Muscle layer of duodenum (tissue), 2 donors: ENCODE data around the gene ARID1B.

Experiments
- H3K27ac ChIP-seq: one replicate; pipeline ENCODE4 v1.7.0; 2013; ENCODE audit warnings: mild to moderate bottlenecking, low read length
- H3K27me3 ChIP-seq: one replicate; pipeline ENCODE4 v1.7.0; 2013; ENCODE audit warnings: low read depth, mild to moderate bottlenecking, control low read depth, low read length
- H3K36me3 ChIP-seq, 2 donors: one replicate each; pipeline ENCODE4 v1.7.0; 2013; ENCODE audit warnings: low read length in 2 of 2, control low read depth in 1 of 2, mild to moderate bottlenecking in 1 of 2; ENCODE audit not compliant: insufficient read depth in 2 of 2, control insufficient read depth in 1 of 2
- H3K4me1 ChIP-seq, 2 donors: one replicate each; pipeline ENCODE4 v1.7.0; 2013; ENCODE audit warnings: low read length in 2 of 2, mild to moderate bottlenecking in 2 of 2, control low read depth in 1 of 2, moderate library complexity in 1 of 2; ENCODE audit not compliant: insufficient read depth in 2 of 2, control insufficient read depth in 1 of 2
- H3K4me3 ChIP-seq, 2 donors: one replicate each; pipeline ENCODE4 v1.7.0; 2013; ENCODE audit warnings: low read length in 2 of 2, low read depth in 1 of 2, mild to moderate bottlenecking in 1 of 2
- H3K9me3 ChIP-seq, 2 donors: one replicate each; pipeline ENCODE4 v1.7.0; 2013; ENCODE audit warnings: low read length in 2 of 2, control low read depth in 1 of 2, mild to moderate bottlenecking in 1 of 2; ENCODE audit not compliant: control insufficient read depth in 1 of 2
- donor health status: healthy.

Gene ARID1B

DNA sequence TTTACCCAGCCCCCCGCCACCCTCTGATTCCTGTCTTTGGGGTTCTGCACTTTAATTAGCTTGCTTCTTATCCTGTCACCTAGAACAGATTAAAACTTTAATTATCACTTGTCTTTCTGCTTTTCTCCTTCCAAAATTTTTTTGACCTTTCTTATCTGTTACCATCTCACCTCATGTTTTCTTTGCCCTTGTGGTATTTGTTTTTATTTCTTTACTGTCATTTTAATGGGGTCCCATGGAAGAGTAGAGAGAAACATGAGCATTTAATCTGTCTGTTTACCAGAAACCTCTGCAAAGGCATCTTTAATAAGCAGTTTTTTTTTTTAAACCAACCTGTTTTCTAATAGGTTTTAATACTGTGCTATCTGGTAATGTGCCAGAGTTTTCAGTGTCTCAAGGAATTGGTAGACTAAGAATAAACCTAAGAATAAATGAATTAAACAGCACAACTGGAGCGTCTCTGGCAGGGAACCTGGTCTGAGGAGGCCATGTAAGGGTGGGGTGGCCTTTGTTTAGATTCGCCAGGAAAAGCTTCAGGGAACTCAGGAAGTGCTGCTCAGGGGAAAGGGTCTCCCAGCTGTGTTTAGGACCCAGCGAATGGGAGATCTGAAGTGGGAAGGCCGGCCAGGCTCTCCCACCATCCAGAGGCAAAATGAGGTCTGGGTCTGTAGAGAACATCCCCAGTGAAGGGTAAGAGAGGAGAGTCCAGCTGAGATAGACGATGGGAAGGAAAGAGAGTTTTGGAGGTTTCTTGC, 69.8 kb downstream of the ARID1B start:
- Histone ChIP-seq H3K4me1 (peaks cover 7 to 68% of the 10 kb centered on the region in 2 donors), H3K27ac (no peak overlapping the region), H3K9me3 (no peaks in the 10 kb centered on the region), H3K36me3 (no peaks in the 10 kb centered on the region), H3K27me3 (no peaks in the 10 kb centered on the region), H3K4me3 (no peak overlapping the region)

- Histone ChIP-seq H3K27me3 (no peaks in the 10 kb centered on the region), H3K27ac (no peak overlapping the region), H3K4me3 (no peak overlapping the region), H3K36me3 (no peaks in the 10 kb centered on the region), H3K4me1 (peaks cover 7 to 70% of the 10 kb centered on the region in 2 donors), H3K9me3 (no peaks in the 10 kb centered on the region)
Observed at GRCh38 chr6:156848123-156848522, 70.9 kb downstream of the ARID1B start.

DNA sequence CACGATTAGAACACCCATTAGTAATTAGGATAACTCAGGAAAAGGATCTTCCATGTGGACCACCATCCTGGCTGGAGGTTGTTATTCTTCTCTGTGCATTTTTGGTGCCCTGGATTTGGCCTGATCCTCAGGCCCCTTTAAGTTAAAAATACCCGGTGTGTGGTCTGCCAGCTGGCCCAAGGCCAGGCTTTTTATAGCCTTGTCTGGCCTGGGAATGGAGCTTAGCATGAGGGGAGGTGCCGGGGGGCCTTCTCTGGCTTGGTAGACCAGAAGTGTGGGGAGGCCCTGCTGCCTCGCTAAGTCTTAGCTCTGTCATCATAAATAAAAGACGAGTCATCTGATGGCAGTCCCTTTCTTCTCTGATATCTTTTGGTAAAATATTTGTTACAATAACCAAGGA, 71.4 kb downstream of the ARID1B start:
- H3K27ac ChIP-seq, result no peak overlapping the region
- H3K36me3 ChIP-seq, result no peaks in the 10 kb centered on the region
- peaks cover 7 to 69% of the 10 kb centered on the region in 2 donors for H3K4me1 ChIP-seq
- H3K9me3 ChIP-seq, result no peaks in the 10 kb centered on the region
- no peak overlapping the region for H3K4me3 ChIP-seq
- no peaks in the 10 kb centered on the region for H3K27me3 ChIP-seq

GRCh38 chr6:156849806-156850205, 72.6 kb downstream of the ARID1B start:
- no peaks in the 10 kb centered on the region for H3K36me3 ChIP-seq
- H3K4me1 ChIP-seq, result peaks cover 7 to 57% of the 10 kb centered on the region in 2 donors
- no peak overlapping the region for H3K4me3 ChIP-seq
- no peak overlapping the region for H3K27ac ChIP-seq
- H3K27me3 ChIP-seq, result no peaks in the 10 kb centered on the region
- H3K9me3 ChIP-seq, result no peaks in the 10 kb centered on the region

- Histone ChIP-seq H3K27ac (no peak overlapping the region), H3K4me3 (no peak overlapping the region), H3K9me3 (no peaks in the 10 kb centered on the region), H3K27me3 (no peaks in the 10 kb centered on the region), H3K36me3 (no peaks in the 10 kb centered on the region), H3K4me1 (peaks cover 5 to 51% of the 10 kb centered on the region in 2 donors)
Observed at GRCh38 chr6:156850353-156850752, 73.2 kb downstream of the ARID1B start.

DNA sequence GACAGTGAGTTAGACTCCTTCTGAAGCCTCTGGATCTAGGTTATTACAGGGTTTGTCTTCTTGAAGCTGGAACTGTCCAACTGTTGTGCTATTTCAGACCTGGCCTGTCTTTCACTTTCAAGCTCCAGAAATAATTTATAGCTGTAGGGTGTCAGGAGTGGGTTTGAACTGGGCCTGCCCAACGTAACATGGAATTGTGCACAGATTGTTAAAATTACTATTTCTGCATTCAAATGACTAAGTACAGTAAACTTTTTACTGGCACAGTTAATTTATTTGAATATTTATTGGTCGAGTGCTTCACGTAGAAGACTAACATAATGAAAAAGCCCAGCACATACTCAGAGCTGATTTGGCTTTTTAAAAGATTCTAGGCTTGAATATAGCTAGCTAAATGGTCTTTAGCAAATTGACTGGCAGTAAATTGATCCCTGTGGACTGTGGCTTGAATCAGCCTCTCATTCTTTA, 74.3 kb downstream of the ARID1B start:
- no peak overlapping the region for H3K4me3 ChIP-seq
- H3K9me3 ChIP-seq, result no peaks in the 10 kb centered on the region
- H3K36me3 ChIP-seq, result no peaks in the 10 kb centered on the region
- no peaks in the 10 kb centered on the region for H3K27me3 ChIP-seq
- H3K27ac ChIP-seq, result no peak overlapping the region
- peaks cover 5 to 49% of the 10 kb centered on the region in 2 donors for H3K4me1 ChIP-seq

GRCh38 chr6:156852147-156852857, 75.1 kb downstream of the ARID1B start:
- Histone ChIP-seq H3K27ac (no peak overlapping the region), H3K4me3 (no peak overlapping the region), H3K4me1 (peaks cover 3 to 41% of the 10 kb centered on the region in 2 donors), H3K9me3 (no peaks in the 10 kb centered on the region), H3K27me3 (no peaks in the 10 kb centered on the region), H3K36me3 (no peaks in the 10 kb centered on the region)

DNA sequence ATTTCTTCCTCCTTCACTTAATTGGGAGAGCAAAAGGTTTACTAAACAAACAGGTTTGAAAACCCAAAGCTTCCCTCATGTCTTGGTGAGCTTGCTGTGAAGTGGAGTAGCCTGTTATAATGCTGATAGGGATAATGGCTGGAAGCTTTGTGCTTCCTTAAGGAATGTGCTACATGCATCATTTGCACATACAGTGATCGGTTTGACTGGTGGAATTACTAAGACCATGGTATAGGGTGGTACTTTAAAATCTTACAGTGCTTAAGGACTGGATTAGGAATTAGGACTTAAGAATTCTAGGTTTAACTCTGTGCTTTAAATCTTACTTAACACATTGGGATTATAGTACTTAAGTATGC, 75.7 kb downstream of the ARID1B start:
- Histone ChIP-seq H3K36me3 (no peaks in the 10 kb centered on the region), H3K9me3 (no peaks in the 10 kb centered on the region), H3K4me3 (no peak overlapping the region), H3K27ac (no peak overlapping the region), H3K4me1 (peaks cover 0 to 35% of the 10 kb centered on the region in 2 donors), H3K27me3 (no peaks in the 10 kb centered on the region)

- no peak overlapping the region for H3K27ac ChIP-seq
Observed at GRCh38 chr6:156853733-156854132, 76.6 kb downstream of the ARID1B start.

GRCh38 chr6:156854466-156855161, 77.4 kb downstream of the ARID1B start:
- no peak overlapping the region for H3K27ac ChIP-seq
- H3K27me3 ChIP-seq, result no peaks in the 10 kb centered on the region
- H3K9me3 ChIP-seq, result no peaks in the 10 kb centered on the region
- peaks cover 0 to 25% of the 10 kb centered on the region in 2 donors for H3K4me1 ChIP-seq
- H3K36me3 ChIP-seq, result no peaks in the 10 kb centered on the region
- H3K4me3 ChIP-seq, result no peak overlapping the region

More at GRCh38 chr6:156853733-156854132, 76.6 kb downstream of the ARID1B start:
- Histone ChIP-seq H3K4me3 (no peak overlapping the region), H3K9me3 (no peaks in the 10 kb centered on the region), H3K27me3 (no peaks in the 10 kb centered on the region), H3K4me1 (peaks cover 0 to 28% of the 10 kb centered on the region in 2 donors), H3K36me3 (no peaks in the 10 kb centered on the region)

DNA sequence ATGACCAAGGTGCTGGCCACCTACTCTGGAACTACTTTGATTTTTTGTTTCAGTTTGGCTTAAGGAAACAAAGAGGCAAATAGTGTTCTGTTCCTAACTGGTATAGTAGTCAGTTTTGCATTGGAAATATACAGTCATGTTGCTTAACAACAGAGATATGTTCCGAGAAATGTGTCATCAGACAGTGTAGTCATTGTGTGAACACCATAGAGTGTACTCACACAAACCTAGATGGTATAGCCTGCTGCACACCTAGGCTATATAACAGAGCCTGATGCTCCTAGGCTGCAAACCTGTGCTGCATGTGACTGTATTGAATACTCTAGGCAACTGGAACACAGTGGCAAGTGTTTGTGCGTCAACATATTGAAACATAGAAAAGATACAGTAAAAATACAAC, 80.4 kb downstream of the ARID1B start:
- peaks cover 0 to 13% of the 10 kb centered on the region in 2 donors for H3K4me1 ChIP-seq
- H3K27ac ChIP-seq, result no peak overlapping the region
- H3K27me3 ChIP-seq, result no peaks in the 10 kb centered on the region
- no peaks in the 10 kb centered on the region for H3K9me3 ChIP-seq
- no peak overlapping the region for H3K4me3 ChIP-seq
- no peaks in the 10 kb centered on the region for H3K36me3 ChIP-seq
